GM12801 (cell line): ENCODE results near the gene SLC5A10.

Experiments used
- CTCF ChIP-seq: IDR thresholded peaks from one replicate; pipeline ENCODE4 v1.5.1; 2011; ENCODE audit warnings: control low read depth; ENCODE audit not compliant: insufficient read length; ENCODE audit errors: extremely low read depth

Gene SLC5A10

GRCh38 chr17:19015428-19015827, 63.5 kb downstream of the SLC5A10 start:
- TF ChIP-seq CTCF: no peak

GRCh38 chr17:19016297-19016696, 64.3 kb downstream of the SLC5A10 start:
- TF ChIP-seq CTCF: no peak

- TF ChIP-seq CTCF: no peak
These were observed 64.9 kb downstream of the SLC5A10 start for GRCh38 chr17:19016881-19017280.

GRCh38 chr17:19017401-19017800, 65.4 kb downstream of the SLC5A10 start:
- TF ChIP-seq CTCF: no peak

GRCh38 chr17:19017804-19018599, 66.0 kb downstream of the SLC5A10 start:
- no peak for TF ChIP-seq CTCF

GRCh38 chr17:19018600-19018950, 66.6 kb downstream of the SLC5A10 start:
- TF ChIP-seq CTCF: no peak

- TF ChIP-seq CTCF: no peak
These were observed 67.3 kb downstream of the SLC5A10 start for GRCh38 chr17:19019041-19019941.
